CD14-positive monocyte (primary cell): Measurements from ENCODE around the gene RANBP3L. TPM values are rescaled to one million over a fixed set of nuclear protein-coding genes. Genes with fewer than 3 reads are reported as not detected.

Source experiments
- DNase-seq, 3 donors: peaks; one replicate each; pipeline ENCODE4 v3.0.0-alpha.2; 2011 to 2022
- H2AFZ ChIP-seq: 2 replicates; pipeline ENCODE4 v1.6.0; 2012; ENCODE audit warnings: mild to moderate bottlenecking, low read depth, low read length, inconsistent platforms; ENCODE audit not compliant: insufficient read depth, poor library complexity, severe bottlenecking
- H3K27ac ChIP-seq, 2 donors: 1 replicate in 1 of 2; 2 replicates in 1 of 2; pipeline ENCODE4 v1.5.1; 2012 to 2013; ENCODE audit warnings: low read length in 2 of 2, control low read depth in 1 of 2, inconsistent platforms in 1 of 2, low read depth in 1 of 2, mild to moderate bottlenecking in 1 of 2
- H3K27me3 ChIP-seq, 2 donors: one replicate each; pipeline versions ENCODE4 v1.6.0 to v1.6.1; 2011 to 2013; ENCODE audit warnings: low read length in 2 of 2; ENCODE audit not compliant: control insufficient read depth in 2 of 2, insufficient read depth in 2 of 2
- H3K36me3 ChIP-seq, 2 donors: replicated peaks in 1 of 2; 1 replicate in 1 of 2; 2 replicates in 1 of 2; pipeline versions ENCODE4 v1.5.1 to v1.6.1; 2012 to 2013; ENCODE audit warnings: low read length in 2 of 2, control low read depth in 1 of 2, inconsistent platforms in 1 of 2, mild to moderate bottlenecking in 1 of 2; ENCODE audit not compliant: insufficient read depth in 2 of 2, control insufficient read depth in 1 of 2
- H3K4me1 ChIP-seq, 2 donors: 1 replicate in 1 of 2; 2 replicates in 1 of 2; pipeline versions ENCODE4 v1.5.1 to v1.6.1; 2012 to 2013; ENCODE audit warnings: low read length in 2 of 2, control low read depth in 1 of 2, inconsistent platforms in 1 of 2, mild to moderate bottlenecking in 1 of 2, moderate library complexity in 1 of 2; ENCODE audit not compliant: insufficient read depth in 2 of 2, control insufficient read depth in 1 of 2
- H3K4me2 ChIP-seq: replicated peaks from 2 replicates; pipeline ENCODE3; 2012; ENCODE audit warnings: low read length, moderate library complexity, mild to moderate bottlenecking; ENCODE audit not compliant: poor library complexity, severe bottlenecking; ENCODE audit errors: extremely low read depth
- H3K4me3 ChIP-seq, 3 experiments: fragments of 200-600 bp in 1 of 3; sonication (generic) in 1 of 3; replicated peaks in 1 of 3; 1 replicate in 2 of 3; 2 replicates in 1 of 3; pipeline ENCODE4 v1.5.1; 2011 to 2013; ENCODE audit warnings: low read length in 3 of 3, mild to moderate bottlenecking in 3 of 3, control low read depth in 2 of 3, low read depth in 2 of 3, inconsistent platforms in 1 of 3, moderate library complexity in 1 of 3
- H3K79me2 ChIP-seq: 2 replicates; pipeline ENCODE4 v1.6.0; 2012; ENCODE audit warnings: mild to moderate bottlenecking, control low read depth, inconsistent platforms, low read length, moderate library complexity; ENCODE audit not compliant: insufficient read depth
- H3K9ac ChIP-seq: 2 replicates; pipeline ENCODE4 v1.6.0; 2017; ENCODE audit warnings: low read length, mild to moderate bottlenecking; ENCODE audit not compliant: insufficient read depth, poor library complexity, severe bottlenecking
- H3K9me3 ChIP-seq, 2 donors: replicated peaks in 1 of 2; 1 replicate in 1 of 2; 2 replicates in 1 of 2; pipeline versions ENCODE4 v1.5.1 to v1.6.1; 2012 to 2013; ENCODE audit warnings: low read length in 2 of 2, control low read depth in 1 of 2; ENCODE audit not compliant: control insufficient read depth in 1 of 2, insufficient read depth in 1 of 2
- H4K20me1 ChIP-seq: 2 replicates; pipeline ENCODE4 v1.6.0; 2012; ENCODE audit warnings: mild to moderate bottlenecking, low read length, control low read depth, moderate library complexity; ENCODE audit not compliant: insufficient read depth
- H3K27ac Mint-ChIP-seq, 7 donors: one replicate each; pipeline ENCODE4 v1.8.0; 2020; ENCODE audit warnings: mild to moderate bottlenecking in 7 of 7, mixed read lengths in 7 of 7, moderate library complexity in 6 of 7, inconsistent platforms in 2 of 7
- H3K27me3 Mint-ChIP-seq, 3 donors: one replicate each; pipeline ENCODE4 v1.8.0; 2021 to 2022; ENCODE audit warnings: low read depth in 3 of 3, mild to moderate bottlenecking in 3 of 3, mixed read lengths in 3 of 3, moderate library complexity in 3 of 3, inconsistent platforms in 1 of 3
- H3K36me3 Mint-ChIP-seq, 2 donors: one replicate each; pipeline ENCODE4 v1.8.0; 2020; ENCODE audit warnings: mixed read lengths in 2 of 2, inconsistent platforms in 1 of 2, mild to moderate bottlenecking in 1 of 2
- H3K4me1 Mint-ChIP-seq: one replicate; pipeline ENCODE4 v1.8.0; 2020; ENCODE audit warnings: mild to moderate bottlenecking, mixed read lengths
- H3K4me3 Mint-ChIP-seq, 2 donors: one replicate each; pipeline ENCODE4 v1.8.0; 2020; ENCODE audit warnings: mild to moderate bottlenecking in 2 of 2, mixed read lengths in 2 of 2, moderate library complexity in 1 of 2
- H3K9me3 Mint-ChIP-seq, 7 donors: one replicate each; pipeline ENCODE4 v1.8.0; 2020 to 2022; ENCODE audit warnings: mixed read lengths in 7 of 7, mild to moderate bottlenecking in 6 of 7, moderate library complexity in 6 of 7, inconsistent platforms in 2 of 7
- WGBS: methylation state at CpG from one replicate; pipeline ENCODE4 v1.1.5; 2013; ENCODE audit warnings: missing lambda C conversion rate; ENCODE audit not compliant: insufficient coverage; 5-methylcytosine and 5-hydroxymethylcytosine counted together
- intact Hi-C, 2 donors: fragments of 100-400 bp; cut with micrococcal nuclease; formaldehyde crosslinking; loops; one replicate each; pipeline versions ENCODE4 v1.15.0 to v1.15.1; 2023
- polyA plus RNA-seq, 3 donors: library from polyadenylated mRNA; depleted of rRNA in 1 of 3; unstranded in 2 of 3; stranded (reverse) in 1 of 3; fragments of 300-500 nt in 2 of 3; fragments of >200 nt in 1 of 3; fragmentation: Illumina TruSeq in 2 of 3; gene quantifications; 1 replicate in 2 of 3; 2 replicates in 1 of 3; pipeline ENCODE4 v1.2.3, GENCODE V29; 2012 to 2021
- TF ChIP-seq, protein P1 (sequence below): fragments of 200-600 bp; IDR thresholded peaks from one replicate; pipeline ENCODE4 v1.8.0; 2022; ENCODE audit warnings: antibody characterized with exemption, mild to moderate bottlenecking

Gene RANBP3L
- polyA plus RNA-seq, 3 donors: not detected

DNA sequence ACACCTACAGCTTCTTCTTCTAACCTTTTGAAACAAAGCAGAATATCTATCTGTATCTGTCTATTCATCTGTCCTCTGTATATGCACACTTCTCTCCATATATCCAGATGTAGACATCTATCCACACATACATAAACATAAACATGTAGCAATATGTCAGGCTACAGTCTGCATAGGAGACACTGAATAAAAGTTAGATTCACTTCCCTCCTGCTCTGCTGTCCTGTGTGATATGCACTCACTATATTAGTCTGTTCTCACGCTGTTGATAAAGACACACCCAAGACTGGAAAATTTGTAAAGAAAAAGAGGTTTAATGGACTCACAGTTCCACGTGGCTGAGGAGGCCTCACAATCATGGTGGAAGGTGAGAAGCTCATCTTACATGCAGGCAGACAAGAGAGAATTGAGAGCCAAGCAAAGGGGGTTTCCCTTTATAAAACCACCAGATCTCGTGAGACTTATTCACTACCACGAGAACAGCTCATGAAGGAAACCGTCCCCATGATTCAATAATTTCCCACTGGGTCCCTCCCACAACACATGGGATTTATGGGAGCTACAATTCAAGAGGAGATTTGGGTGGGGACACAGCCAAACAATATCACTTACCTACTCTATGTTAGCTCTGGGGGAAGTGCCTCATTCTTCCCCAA lies 24.1 kb downstream of the RANBP3L start:
- peaks cover 13 to 14% of the 10 kb centered on the region in 2 donors for H3K4me1 ChIP-seq
- TF ChIP-seq, protein P1, sequence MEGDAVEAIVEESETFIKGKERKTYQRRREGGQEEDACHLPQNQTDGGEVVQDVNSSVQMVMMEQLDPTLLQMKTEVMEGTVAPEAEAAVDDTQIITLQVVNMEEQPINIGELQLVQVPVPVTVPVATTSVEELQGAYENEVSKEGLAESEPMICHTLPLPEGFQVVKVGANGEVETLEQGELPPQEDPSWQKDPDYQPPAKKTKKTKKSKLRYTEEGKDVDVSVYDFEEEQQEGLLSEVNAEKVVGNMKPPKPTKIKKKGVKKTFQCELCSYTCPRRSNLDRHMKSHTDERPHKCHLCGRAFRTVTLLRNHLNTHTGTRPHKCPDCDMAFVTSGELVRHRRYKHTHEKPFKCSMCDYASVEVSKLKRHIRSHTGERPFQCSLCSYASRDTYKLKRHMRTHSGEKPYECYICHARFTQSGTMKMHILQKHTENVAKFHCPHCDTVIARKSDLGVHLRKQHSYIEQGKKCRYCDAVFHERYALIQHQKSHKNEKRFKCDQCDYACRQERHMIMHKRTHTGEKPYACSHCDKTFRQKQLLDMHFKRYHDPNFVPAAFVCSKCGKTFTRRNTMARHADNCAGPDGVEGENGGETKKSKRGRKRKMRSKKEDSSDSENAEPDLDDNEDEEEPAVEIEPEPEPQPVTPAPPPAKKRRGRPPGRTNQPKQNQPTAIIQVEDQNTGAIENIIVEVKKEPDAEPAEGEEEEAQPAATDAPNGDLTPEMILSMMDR: no peak
- no peak overlapping the region for H3K4me3 ChIP-seq
- Mint-ChIP-seq H3K4me3 (no peak overlapping the region), H3K27me3 (peaks cover 0 to 3% (median 0%) of the 10 kb centered on the region in 3 donors), H3K4me1 (peaks cover 17% of the 10 kb centered on the region), H3K9me3 (no peaks in the 10 kb centered on the region), H3K27ac (no peak overlapping the region), H3K36me3 (no peaks in the 10 kb centered on the region)
- intact Hi-C loops: no loop called here
- no CpG with 5 or more reads among the region's 5 CpGs for WGBS
- no peaks in the 10 kb centered on the region for H3K9me3 ChIP-seq
- H2AFZ ChIP-seq: no peak overlapping the region
- H3K36me3 ChIP-seq: no peaks in the 10 kb centered on the region
- H3K27ac ChIP-seq: no peak overlapping the region
- no peak overlapping the region for H3K4me2 ChIP-seq
- no peak overlapping the region for H3K9ac ChIP-seq
- H4K20me1 ChIP-seq: no peaks in the 10 kb centered on the region
- H3K27me3 ChIP-seq: no peaks in the 10 kb centered on the region
- no peaks in the 10 kb centered on the region for H3K79me2 ChIP-seq
- peak in 1 of 3 donors; percentile 26 for DNase-seq

DNA sequence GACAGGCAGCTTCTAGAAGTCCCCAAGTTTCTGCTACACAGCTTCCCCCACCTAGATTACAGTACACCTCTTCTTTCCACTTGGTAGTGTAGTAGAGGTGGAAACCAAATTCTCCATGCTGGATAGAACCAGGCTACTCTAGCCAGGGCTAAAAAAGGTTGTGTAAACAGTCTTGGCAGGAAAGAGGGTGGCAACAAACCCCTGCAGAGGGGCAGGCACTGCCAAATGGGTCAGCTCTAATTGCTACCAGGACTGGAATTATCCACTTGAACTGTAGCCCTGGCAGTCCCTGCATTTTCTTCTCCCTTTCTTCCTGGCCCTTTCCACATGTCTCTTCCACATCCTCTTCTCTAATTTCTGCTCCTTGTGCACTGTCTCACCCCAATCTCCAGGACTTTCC lies 24.8 kb downstream of the RANBP3L start:
- Mint-ChIP-seq H3K27ac (peak overlapping the region in 1 of 7 donors; percentile 33), H3K4me3 (no peak overlapping the region), H3K9me3 (no peaks in the 10 kb centered on the region), H3K36me3 (no peaks in the 10 kb centered on the region), H3K4me1 (peaks cover 17% of the 10 kb centered on the region), H3K27me3 (peaks cover 0 to 3% (median 0%) of the 10 kb centered on the region in 3 donors)
- Histone ChIP-seq H3K4me1 (peaks cover 13 to 14% of the 10 kb centered on the region in 2 donors), H3K79me2 (no peaks in the 10 kb centered on the region), H2AFZ (no peak overlapping the region), H3K36me3 (no peaks in the 10 kb centered on the region), H4K20me1 (no peaks in the 10 kb centered on the region), H3K9ac (no peak overlapping the region), H3K4me2 (no peak overlapping the region), H3K9me3 (no peaks in the 10 kb centered on the region), H3K4me3 (no peak overlapping the region), H3K27ac (no peak overlapping the region), H3K27me3 (no peaks in the 10 kb centered on the region)
- TF ChIP-seq, protein P1: no peak
- intact Hi-C loops: no loop called here
- DNase-seq: no peak
